ENCODE measurements around the gene NES. TPM values are rescaled to one million over a fixed set of nuclear protein-coding genes. Genes with fewer than 3 reads are reported as not detected.
A peak's percentile ranks its signal among the peaks of the same experiment; 100 is the strongest.

NES gene
- total RNA-seq, 2 experiments from 2014 or later: not detected

GRCh38 chr1:156684227-156684782, 7.1 kb upstream of the NES start:
- Mint-ChIP-seq H3K4me3 (no peak overlapping the region), H3K27ac (no peak overlapping the region), H3K4me1 (ENCODE audit: low read depth) (peaks cover 20% of the 10 kb centered on the region), H3K27me3 (peaks cover 27% of the 10 kb centered on the region), H3K9me3 (no peaks in the 10 kb centered on the region), H3K36me3 (ENCODE audit: low read depth) (no peaks in the 10 kb centered on the region)
- peak; percentile 21 for TF ChIP-seq CTCF (IDR thresholded peaks at IDR 0.05)
- ChIA-PET CTCF (interaction anchor here (0.6 to 13.3 kb wide), 13 partner anchors 21 to 244 kb away, joined by 3 to 396 read pairs (median 8); partner anchors contain the start of genes CRABP2, ISG20L2, METTL25B and NTRK1), POLR2A (interaction anchor here (0.6 to 1.6 kb wide), 4 partner anchors 14 to 55 kb away, joined by 3 to 4 read pairs (median 3); no protein-coding TSS in a partner anchor)
- ATAC-seq: peak; percentile 79
- intact Hi-C loops (cut with micrococcal nuclease): loop anchor here (2.0 to 10.0 kb wide), 2 partner anchors 40 to 210 kb away; partner anchors contain the start of gene PEAR1
- DNase-seq: peak; percentile 65

- intact Hi-C loops (cut with micrococcal nuclease): loop anchor here (10.0 kb wide), 1 partner anchor 212 kb away; the partner anchor contains the start of gene PEAR1
- H3K4me1 Mint-ChIP-seq (ENCODE audit: low read depth): peaks cover 29% of the 10 kb centered on the region
- no peak overlapping the region for H3K27ac Mint-ChIP-seq
- DNase-seq (no peak), ATAC-seq (no peak)
- ChIA-PET POLR2A (interaction anchor here (1.1 kb wide), 1 partner anchor 10 kb away, joined by 4 read pairs; no protein-coding TSS in a partner anchor), CTCF (interaction anchor here (0.7 to 7.5 kb wide), 11 partner anchors 9 to 207 kb away, joined by 3 to 43 read pairs (median 3); partner anchors contain the start of gene METTL25B)
- TF ChIP-seq CTCF (IDR thresholded peaks at IDR 0.05): no peak
- no peak overlapping the region for H3K4me3 Mint-ChIP-seq
- no peaks in the 10 kb centered on the region for H3K36me3 Mint-ChIP-seq (ENCODE audit: low read depth)
- no peaks in the 10 kb centered on the region for H3K9me3 Mint-ChIP-seq
- peaks cover 35% of the 10 kb centered on the region for H3K27me3 Mint-ChIP-seq
These were observed 5.1 kb upstream of the NES start for GRCh38 chr1:156682166-156682890.

- no peak overlapping the region for H3K27ac Mint-ChIP-seq
- H3K4me3 Mint-ChIP-seq: no peak overlapping the region
- DNase-seq (no peak), ATAC-seq (no peak)
- peaks cover 39% of the 10 kb centered on the region for H3K27me3 Mint-ChIP-seq
- POLR2A ChIA-PET: no interaction called here
- intact Hi-C loops (cut with micrococcal nuclease): loop anchor here (10.0 kb wide), 1 partner anchor 213 kb away; the partner anchor contains the start of gene PEAR1
- no peaks in the 10 kb centered on the region for H3K9me3 Mint-ChIP-seq
- CTCF ChIA-PET: interaction anchor here (1.0 to 7.5 kb wide), 8 partner anchors 8 to 208 kb away, joined by 3 to 72 read pairs (median 6); partner anchors contain the start of gene METTL25B
- peaks cover 31% of the 10 kb centered on the region for H3K4me1 Mint-ChIP-seq (ENCODE audit: low read depth)
- TF ChIP-seq CTCF (IDR thresholded peaks at IDR 0.05): no peak
- H3K36me3 Mint-ChIP-seq (ENCODE audit: low read depth): no peaks in the 10 kb centered on the region
These were observed 4.2 kb upstream of the NES start for GRCh38 chr1:156681196-156681960.

GRCh38 chr1:156680056-156680455, 2.8 kb upstream of the NES start:
- peaks cover 31% of the 10 kb centered on the region for H3K4me1 Mint-ChIP-seq (ENCODE audit: low read depth)
- peaks cover 50% of the 10 kb centered on the region for H3K27me3 Mint-ChIP-seq
- no peak for TF ChIP-seq CTCF (IDR thresholded peaks at IDR 0.05)
- CTCF ChIA-PET: interaction anchor here (1.0 to 7.5 kb wide), 9 partner anchors 10 to 295 kb away, joined by 4 to 85 read pairs (median 15); partner anchors contain the start of gene METTL25B
- no peak for DNase-seq
- no peak overlapping the region for H3K27ac Mint-ChIP-seq
- no peak for ATAC-seq
- H3K9me3 Mint-ChIP-seq: no peaks in the 10 kb centered on the region
- intact Hi-C loops (cut with micrococcal nuclease): loop anchor here (10.0 kb wide), 1 partner anchor 215 kb away; the partner anchor contains the start of gene PEAR1
- POLR2A ChIA-PET: interaction anchor here (0.7 kb wide), 1 partner anchor 9 kb away, joined by 3 read pairs; no protein-coding TSS in a partner anchor
- H3K36me3 Mint-ChIP-seq (ENCODE audit: low read depth): no peaks in the 10 kb centered on the region
- H3K4me3 Mint-ChIP-seq: no peak overlapping the region
